H9 (cell line): ENCODE data around the gene TESK1. TPM values are rescaled to one million over a fixed set of nuclear protein-coding genes. Genes with fewer than 3 reads are reported as not detected.

ENCODE experiments used
- DNase-seq: peaks from one replicate; pipeline ENCODE4 v3.0.0-alpha.2; 2017
- H2AFZ ChIP-seq: one replicate; pipeline ENCODE4 v1.6.1; 2013; ENCODE audit warnings: mild to moderate bottlenecking, low read length, control low read depth, moderate library complexity
- H2AK5ac ChIP-seq: 2 replicates; pipeline ENCODE4 v1.6.1; 2013; ENCODE audit warnings: low read length, control low read depth, mixed read lengths; ENCODE audit not compliant: insufficient read length
- H2BK120ac ChIP-seq: one replicate; pipeline ENCODE4 v1.6.1; 2013; ENCODE audit warnings: low read depth, mild to moderate bottlenecking, low read length, control low read depth, inconsistent platforms; ENCODE audit not compliant: poor library complexity, severe bottlenecking
- H2BK12ac ChIP-seq: 2 replicates; pipeline ENCODE4 v1.6.1; 2013; ENCODE audit warnings: low read length, control low read depth, mixed read lengths, low read depth; ENCODE audit not compliant: insufficient read length
- H2BK15ac ChIP-seq: 2 replicates; pipeline ENCODE4 v1.6.1; 2013; ENCODE audit warnings: low read depth, low read length, control low read depth
- H2BK20ac ChIP-seq: one replicate; pipeline ENCODE4 v1.6.1; 2013; ENCODE audit warnings: low read depth, mild to moderate bottlenecking, low read length, control low read depth, inconsistent platforms; ENCODE audit not compliant: poor library complexity, severe bottlenecking
- H2BK5ac ChIP-seq: 2 replicates; pipeline ENCODE4 v1.6.1; 2013; ENCODE audit warnings: low read length, control low read depth, mixed read lengths; ENCODE audit not compliant: insufficient read length
- H3K14ac ChIP-seq: 2 replicates; pipeline ENCODE4 v1.6.1; 2013; ENCODE audit warnings: low read length, control low read depth; ENCODE audit not compliant: insufficient read depth
- H3K18ac ChIP-seq: 2 replicates; pipeline ENCODE4 v1.6.1; 2013; ENCODE audit warnings: low read depth, mild to moderate bottlenecking, mixed read lengths, low read length, control low read depth; ENCODE audit not compliant: insufficient read length
- H3K23ac ChIP-seq: 2 replicates; pipeline ENCODE4 v1.6.1; 2013; ENCODE audit warnings: low read length, control low read depth, mixed read lengths, low read depth; ENCODE audit not compliant: insufficient read length
- H3K23me2 ChIP-seq: 2 replicates; pipeline ENCODE4 v1.6.1; 2013; ENCODE audit warnings: low read depth, mild to moderate bottlenecking, mixed read lengths, low read length, control low read depth; ENCODE audit not compliant: insufficient read length, poor library complexity, severe bottlenecking
- H3K27ac ChIP-seq: 2 replicates; pipeline ENCODE4 v1.5.1; 2013; ENCODE audit warnings: low read length, control low read depth, mixed read lengths, low read depth; ENCODE audit not compliant: insufficient read length
- H3K27me3 ChIP-seq: 2 replicates; pipeline ENCODE4 v1.6.1; 2013; ENCODE audit warnings: low read length, control low read depth, inconsistent platforms; ENCODE audit not compliant: insufficient read depth
- H3K4ac ChIP-seq: 2 replicates; pipeline ENCODE4 v1.6.1; 2013; ENCODE audit warnings: low read depth, mild to moderate bottlenecking, control low read depth, inconsistent platforms, low read length, moderate library complexity
- H3K4me1 ChIP-seq: 2 replicates; pipeline ENCODE4 v1.6.1; 2013; ENCODE audit warnings: low read length, control low read depth, inconsistent platforms; ENCODE audit not compliant: insufficient read depth
- H3K4me2 ChIP-seq: 2 replicates; pipeline ENCODE4 v1.6.1; 2013; ENCODE audit warnings: low read length, control low read depth, mixed read lengths; ENCODE audit not compliant: insufficient read length, insufficient read depth
- H3K56ac ChIP-seq: 2 replicates; pipeline ENCODE4 v1.6.1; 2013; ENCODE audit warnings: low read depth, mild to moderate bottlenecking, mixed read lengths, low read length, control low read depth; ENCODE audit not compliant: insufficient read length
- H3K79me1 ChIP-seq: 2 replicates; pipeline ENCODE4 v1.6.1; 2013; ENCODE audit warnings: low read depth, mild to moderate bottlenecking, moderate library complexity, low read length, control low read depth, inconsistent platforms; ENCODE audit not compliant: insufficient read depth, poor library complexity, severe bottlenecking
- H3K79me2 ChIP-seq: 2 replicates; pipeline ENCODE4 v1.6.1; 2013; ENCODE audit warnings: low read length, control low read depth, inconsistent platforms; ENCODE audit not compliant: insufficient read depth
- H3K9ac ChIP-seq: 2 replicates; pipeline ENCODE4 v1.6.1; 2013; ENCODE audit warnings: low read length, control low read depth, mixed read lengths; ENCODE audit not compliant: insufficient read length; ENCODE audit errors: extremely low read depth
- H3K9me3 ChIP-seq: one replicate; pipeline ENCODE4 v1.6.1; 2013; ENCODE audit warnings: low read depth, low read length, inconsistent platforms; ENCODE audit not compliant: control insufficient read depth
- H3T11ph ChIP-seq: one replicate; pipeline ENCODE4 v1.6.1; 2013; ENCODE audit warnings: mild to moderate bottlenecking, low read length, control low read depth, inconsistent platforms
- H4K20me1 ChIP-seq: one replicate; pipeline ENCODE4 v1.6.1; 2013; ENCODE audit not compliant: control insufficient read depth, insufficient read length, insufficient read depth
- H4K5ac ChIP-seq: 2 replicates; pipeline ENCODE4 v1.6.1; 2013; ENCODE audit warnings: low read depth, mild to moderate bottlenecking, mixed read lengths, low read length, control low read depth; ENCODE audit not compliant: insufficient read length
- H4K8ac ChIP-seq: replicated peaks from 2 replicates; pipeline ENCODE4 v1.6.1; 2013; ENCODE audit warnings: low read length, control low read depth, mixed read lengths, low read depth; ENCODE audit not compliant: insufficient read length
- H4K91ac ChIP-seq: 2 replicates; pipeline ENCODE4 v1.6.1; 2013; ENCODE audit warnings: low read depth, mild to moderate bottlenecking, moderate library complexity, mixed read lengths, low read length, control low read depth; ENCODE audit not compliant: insufficient read length
- H3K27ac Mint-ChIP-seq, 3 experiments: 2 replicates in 2 of 3; 3 replicates in 1 of 3; pipeline ENCODE4 v1.8.0; 2020 to 2021; ENCODE audit warnings: mixed read lengths in 3 of 3, mild to moderate bottlenecking in 1 of 3, moderate library complexity in 1 of 3
- H3K27me3 Mint-ChIP-seq: 2 replicates; pipeline ENCODE4 v1.8.0; 2021; ENCODE audit warnings: low read depth, mild to moderate bottlenecking, moderate library complexity, mixed read lengths
- H3K36me3 Mint-ChIP-seq, 3 experiments: 2 replicates in 2 of 3; 3 replicates in 1 of 3; pipeline ENCODE4 v1.8.0; 2020 to 2021; ENCODE audit warnings: low read depth in 3 of 3, mixed read lengths in 3 of 3; ENCODE audit not compliant: insufficient read depth in 1 of 3
- H3K4me1 Mint-ChIP-seq, 2 experiments: 2 replicates each; pipeline ENCODE4 v1.8.0; 2020; ENCODE audit warnings: mixed read lengths in 2 of 2
- H3K4me3 Mint-ChIP-seq, 2 experiments: 2 replicates in 1 of 2; 3 replicates in 1 of 2; pipeline ENCODE4 v1.8.0; 2020 to 2021; ENCODE audit warnings: mild to moderate bottlenecking in 2 of 2, mixed read lengths in 2 of 2, moderate library complexity in 1 of 2
- H3K9me3 Mint-ChIP-seq, 2 experiments: 2 replicates in 1 of 2; 3 replicates in 1 of 2; pipeline ENCODE4 v1.8.0; 2020; ENCODE audit warnings: mild to moderate bottlenecking in 2 of 2, mixed read lengths in 2 of 2, moderate library complexity in 1 of 2
- WGBS: extraction: QIAGEN DNeasy Blood & Tissue Kit; methylation state at CpG from one replicate; pipeline ENCODE4 v1.1.7; 2013; ENCODE audit warnings: missing lambda C conversion rate, low lambda C conversion rate, mixed read lengths; ENCODE audit not compliant: insufficient read length; ENCODE audit errors: extremely low coverage; 5-methylcytosine and 5-hydroxymethylcytosine counted together
- long read RNA-seq: library from polyadenylated mRNA; unstranded; transcript quantifications from one replicate; pipeline ENCODE4 v2.0.0, GENCODE V29; 2020
- total RNA-seq: library from RNA; stranded (reverse); gene quantifications from 2 replicates; pipeline ENCODE4 v1.2.1, GENCODE V29; 2021
- TF ChIP-seq, protein P1 (sequence below): fragments of 200-600 bp; sonication (generic); conservative IDR thresholded peaks from 3 replicates; pipeline ENCODE4 v1.8.0; 2021; ENCODE audit warnings: antibody characterized with exemption, mild to moderate bottlenecking

The TESK1 gene, protein sequence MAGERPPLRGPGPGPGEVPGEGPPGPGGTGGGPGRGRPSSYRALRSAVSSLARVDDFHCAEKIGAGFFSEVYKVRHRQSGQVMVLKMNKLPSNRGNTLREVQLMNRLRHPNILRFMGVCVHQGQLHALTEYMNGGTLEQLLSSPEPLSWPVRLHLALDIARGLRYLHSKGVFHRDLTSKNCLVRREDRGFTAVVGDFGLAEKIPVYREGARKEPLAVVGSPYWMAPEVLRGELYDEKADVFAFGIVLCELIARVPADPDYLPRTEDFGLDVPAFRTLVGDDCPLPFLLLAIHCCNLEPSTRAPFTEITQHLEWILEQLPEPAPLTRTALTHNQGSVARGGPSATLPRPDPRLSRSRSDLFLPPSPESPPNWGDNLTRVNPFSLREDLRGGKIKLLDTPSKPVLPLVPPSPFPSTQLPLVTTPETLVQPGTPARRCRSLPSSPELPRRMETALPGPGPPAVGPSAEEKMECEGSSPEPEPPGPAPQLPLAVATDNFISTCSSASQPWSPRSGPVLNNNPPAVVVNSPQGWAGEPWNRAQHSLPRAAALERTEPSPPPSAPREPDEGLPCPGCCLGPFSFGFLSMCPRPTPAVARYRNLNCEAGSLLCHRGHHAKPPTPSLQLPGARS
- 28.1 and 28.6 TPM in 2 replicates for total RNA-seq
- long read RNA-seq, partial matches to known transcripts: 14 of 15 reads
- long read RNA-seq, other reads (novel, unspliced or antisense): 0 of 15 reads

DNA sequence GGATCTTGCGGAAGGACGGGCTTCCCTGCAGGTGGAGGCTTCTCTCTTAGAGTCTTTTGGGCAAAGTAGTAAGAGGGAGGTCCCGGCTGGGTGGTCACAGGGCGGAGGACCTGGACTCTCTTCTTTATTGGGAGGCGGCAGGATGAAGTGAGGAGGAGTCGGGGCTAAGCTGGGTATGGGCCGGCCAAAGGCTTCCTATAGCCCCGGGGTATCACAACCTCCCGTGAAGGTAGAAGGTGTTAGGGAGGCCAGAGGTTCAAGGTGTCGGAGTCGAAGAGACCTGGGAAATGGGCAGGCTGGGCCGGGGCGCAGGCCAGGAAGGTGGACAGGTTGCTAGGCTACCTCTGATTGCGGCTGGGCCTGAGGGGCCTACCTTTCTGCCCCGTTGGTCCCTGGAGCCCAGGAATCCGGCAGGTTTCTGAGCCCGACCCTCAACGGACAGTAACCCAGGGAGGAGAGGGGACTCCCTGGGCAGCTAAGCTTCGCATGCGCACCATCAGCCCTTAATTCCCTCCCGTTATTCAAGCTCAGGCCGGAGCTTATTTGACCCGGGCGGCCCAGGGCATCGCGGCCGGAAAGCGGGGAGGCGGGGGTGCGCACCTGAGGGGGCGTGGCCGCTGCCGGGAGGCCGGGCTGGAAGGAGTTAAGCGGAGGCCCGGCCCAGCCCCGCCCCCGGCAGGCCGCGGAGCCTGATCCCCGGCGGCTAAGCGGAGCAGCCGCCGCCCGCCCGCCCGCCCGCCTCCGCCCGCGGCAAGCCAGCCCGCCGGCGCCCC is at the start of gene TESK1:
TSS of gene TESK1 (plus strand) at position 685 of the 773 bp plus-strand sequence. CDS start 358 bp downstream, outside the sequence.
- Histone ChIP-seq H3K4me2 (peak within 1 kb of the TSS; percentile 88), H3K14ac (peak within 1 kb of the TSS; percentile 43), H4K8ac (no peak within 1 kb of the TSS), H4K5ac (no peak within 1 kb of the TSS), H3T11ph (no peak within 1 kb of the TSS), H4K20me1 (no peaks in the 10 kb centered on the region), H3K9me3 (no peaks in the 10 kb centered on the region), H4K91ac (no peak within 1 kb of the TSS), H2BK5ac (no peak within 1 kb of the TSS), H3K23ac (no peak within 1 kb of the TSS), H3K9ac (peak within 1 kb of the TSS; percentile 26), H2BK15ac (no peak within 1 kb of the TSS), H3K18ac (peak within 1 kb of the TSS; percentile 39), H3K4ac (no peak within 1 kb of the TSS), H3K27ac (no peak within 1 kb of the TSS), H3K23me2 (peaks cover 15% of the 10 kb centered on the region), H2BK20ac (no peak within 1 kb of the TSS), H3K4me1 (no peaks in the 10 kb centered on the region; the same call in 1 of the 2 replicates), H2BK120ac (no peak within 1 kb of the TSS), H3K79me1 (no peaks in the 10 kb centered on the region), H3K79me2 (no peaks in the 10 kb centered on the region), H2AFZ (peak within 1 kb of the TSS; percentile 18), H2AK5ac (no peak within 1 kb of the TSS), H3K56ac (no peak within 1 kb of the TSS), H3K27me3 (no peaks in the 10 kb centered on the region), H2BK12ac (no peak within 1 kb of the TSS)
- Mint-ChIP-seq H3K36me3 (peaks cover 9 to 24% (median 21%) of the 10 kb centered on the region in 3 experiments; a peak in 6 of 7 replicates), H3K4me3 (peak within 1 kb of the TSS; percentile 93 to 97), H3K4me1 (peaks cover 16 to 26% of the 10 kb centered on the region in 2 experiments), H3K9me3 (no peaks in the 10 kb centered on the region), H3K27ac (peak within 1 kb of the TSS; percentile 97 to 100 (median 98)), H3K27me3 (peaks cover 3% of the 10 kb centered on the region; the same call in 1 of the 2 replicates)
- DNase-seq: peak; percentile 90
- TF ChIP-seq, protein P1, sequence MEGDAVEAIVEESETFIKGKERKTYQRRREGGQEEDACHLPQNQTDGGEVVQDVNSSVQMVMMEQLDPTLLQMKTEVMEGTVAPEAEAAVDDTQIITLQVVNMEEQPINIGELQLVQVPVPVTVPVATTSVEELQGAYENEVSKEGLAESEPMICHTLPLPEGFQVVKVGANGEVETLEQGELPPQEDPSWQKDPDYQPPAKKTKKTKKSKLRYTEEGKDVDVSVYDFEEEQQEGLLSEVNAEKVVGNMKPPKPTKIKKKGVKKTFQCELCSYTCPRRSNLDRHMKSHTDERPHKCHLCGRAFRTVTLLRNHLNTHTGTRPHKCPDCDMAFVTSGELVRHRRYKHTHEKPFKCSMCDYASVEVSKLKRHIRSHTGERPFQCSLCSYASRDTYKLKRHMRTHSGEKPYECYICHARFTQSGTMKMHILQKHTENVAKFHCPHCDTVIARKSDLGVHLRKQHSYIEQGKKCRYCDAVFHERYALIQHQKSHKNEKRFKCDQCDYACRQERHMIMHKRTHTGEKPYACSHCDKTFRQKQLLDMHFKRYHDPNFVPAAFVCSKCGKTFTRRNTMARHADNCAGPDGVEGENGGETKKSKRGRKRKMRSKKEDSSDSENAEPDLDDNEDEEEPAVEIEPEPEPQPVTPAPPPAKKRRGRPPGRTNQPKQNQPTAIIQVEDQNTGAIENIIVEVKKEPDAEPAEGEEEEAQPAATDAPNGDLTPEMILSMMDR: no peak
- no CpG with 5 or more reads among the region's 55 CpGs for WGBS
